Chondrocyte (in vitro differentiated cells): ENCODE measurements around the gene CCDC3. TPM values are rescaled to one million over a fixed set of nuclear protein-coding genes. Genes with fewer than 3 reads are reported as not detected.
A peak's percentile ranks its signal among the peaks of the same experiment; 100 is the strongest.

Experiments used
- DNase-seq: peaks from one replicate; pipeline ENCODE4 v3.0.0; 2021; ENCODE audit warnings: mixed read lengths, low spot score
- H3K27ac Mint-ChIP-seq: one replicate; pipeline ENCODE4 v1.8.0; 2021; ENCODE audit warnings: mild to moderate bottlenecking, moderate library complexity, mixed read lengths; ENCODE audit not compliant: unreplicated experiment
- H3K27me3 Mint-ChIP-seq: 2 replicates; pipeline ENCODE4 v1.8.0; 2021; ENCODE audit warnings: low read depth, mixed read lengths
- H3K36me3 Mint-ChIP-seq: 2 replicates; pipeline ENCODE4 v1.8.0; 2021; ENCODE audit warnings: low read depth, mixed read lengths
- H3K4me1 Mint-ChIP-seq: 2 replicates; pipeline ENCODE4 v1.8.0; 2021; ENCODE audit warnings: low read depth, mild to moderate bottlenecking, mixed read lengths
- H3K4me3 Mint-ChIP-seq: one replicate; pipeline ENCODE4 v1.8.0; 2021; ENCODE audit warnings: mild to moderate bottlenecking, moderate library complexity, mixed read lengths; ENCODE audit not compliant: unreplicated experiment
- H3K9me3 Mint-ChIP-seq: 2 replicates; pipeline ENCODE4 v1.8.0; 2021; ENCODE audit warnings: low read depth, mixed read lengths
- total RNA-seq: library from RNA; stranded (reverse); gene quantifications from 3 replicates; pipeline ENCODE4 v1.2.1, GENCODE V29; 2021
- TF ChIP-seq, protein P1 (sequence below): fragments of 200-600 bp; sonication (generic); IDR thresholded peaks from 2 replicates; pipeline ENCODE4 v1.5.0; 2021; ENCODE audit warnings: antibody characterized with exemption, mild to moderate bottlenecking, moderate library complexity

The CCDC3 gene
- total RNA-seq, 1 donor from 2014 or later: 145 TPM

DNA sequence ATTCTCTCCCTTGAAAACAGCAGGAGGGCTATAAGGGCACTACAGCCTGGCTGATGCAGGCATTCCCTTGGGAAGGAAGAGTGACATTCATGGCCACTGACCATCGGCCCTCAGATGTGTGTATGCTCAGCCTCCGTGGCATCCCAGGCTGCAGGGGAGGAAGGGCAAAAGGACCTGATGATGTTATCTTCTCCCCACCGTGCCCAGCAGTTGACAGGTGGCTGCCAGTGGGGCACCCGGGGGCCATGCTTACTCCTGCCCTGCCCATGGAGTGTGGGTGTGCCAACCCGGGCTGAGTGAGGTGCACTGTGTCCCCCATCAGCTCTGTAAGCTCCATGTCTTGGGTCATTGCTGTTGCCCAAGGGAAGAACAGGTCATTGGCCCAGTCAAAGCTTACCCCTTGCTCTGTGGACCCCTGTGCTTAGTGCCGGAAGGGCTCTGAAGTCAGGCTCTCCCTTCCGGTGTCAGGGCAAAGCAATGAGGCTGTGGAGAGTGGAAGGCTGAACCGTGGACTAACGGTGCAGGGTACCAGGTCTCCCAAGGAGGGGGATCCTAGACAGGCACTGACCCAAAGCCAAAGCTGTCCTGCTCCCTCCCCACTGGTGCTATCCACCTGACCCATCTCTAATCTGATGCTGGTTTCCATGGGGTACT lies 92.2 kb downstream of the CCDC3 start:
- no peaks in the 10 kb centered on the region for H3K36me3 Mint-ChIP-seq
- H3K4me3 Mint-ChIP-seq: no peak overlapping the region
- H3K9me3 Mint-ChIP-seq: peaks cover 11% of the 10 kb centered on the region
- H3K4me1 Mint-ChIP-seq: peaks cover 35% of the 10 kb centered on the region
- DNase-seq: no peak
- H3K27ac Mint-ChIP-seq: no peak overlapping the region
- no peaks in the 10 kb centered on the region for H3K27me3 Mint-ChIP-seq
- TF ChIP-seq, protein P1, sequence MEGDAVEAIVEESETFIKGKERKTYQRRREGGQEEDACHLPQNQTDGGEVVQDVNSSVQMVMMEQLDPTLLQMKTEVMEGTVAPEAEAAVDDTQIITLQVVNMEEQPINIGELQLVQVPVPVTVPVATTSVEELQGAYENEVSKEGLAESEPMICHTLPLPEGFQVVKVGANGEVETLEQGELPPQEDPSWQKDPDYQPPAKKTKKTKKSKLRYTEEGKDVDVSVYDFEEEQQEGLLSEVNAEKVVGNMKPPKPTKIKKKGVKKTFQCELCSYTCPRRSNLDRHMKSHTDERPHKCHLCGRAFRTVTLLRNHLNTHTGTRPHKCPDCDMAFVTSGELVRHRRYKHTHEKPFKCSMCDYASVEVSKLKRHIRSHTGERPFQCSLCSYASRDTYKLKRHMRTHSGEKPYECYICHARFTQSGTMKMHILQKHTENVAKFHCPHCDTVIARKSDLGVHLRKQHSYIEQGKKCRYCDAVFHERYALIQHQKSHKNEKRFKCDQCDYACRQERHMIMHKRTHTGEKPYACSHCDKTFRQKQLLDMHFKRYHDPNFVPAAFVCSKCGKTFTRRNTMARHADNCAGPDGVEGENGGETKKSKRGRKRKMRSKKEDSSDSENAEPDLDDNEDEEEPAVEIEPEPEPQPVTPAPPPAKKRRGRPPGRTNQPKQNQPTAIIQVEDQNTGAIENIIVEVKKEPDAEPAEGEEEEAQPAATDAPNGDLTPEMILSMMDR: no peak

DNA sequence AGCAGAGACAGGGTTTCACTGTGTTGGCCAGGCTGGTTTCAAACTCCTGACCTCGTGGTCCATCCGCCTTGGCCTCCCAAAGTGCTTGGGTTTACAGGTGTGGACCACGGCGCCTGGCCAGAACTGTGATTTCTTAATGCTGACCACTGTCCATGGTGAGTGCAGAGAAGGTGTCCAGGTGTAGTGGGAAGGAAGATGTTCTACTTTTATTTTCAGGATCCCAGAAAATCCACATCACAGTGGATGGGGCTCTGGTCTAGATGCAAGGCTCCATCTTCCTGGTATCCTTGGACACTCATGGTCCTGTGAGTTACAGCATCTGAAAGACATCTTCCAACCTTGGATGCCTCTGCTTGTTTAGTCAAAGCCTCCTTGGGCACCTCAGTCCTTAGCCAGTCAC lies 92.7 kb downstream of the CCDC3 start:
- TF ChIP-seq, protein P1: no peak
- no peaks in the 10 kb centered on the region for H3K27me3 Mint-ChIP-seq
- peaks cover 11% of the 10 kb centered on the region for H3K9me3 Mint-ChIP-seq
- H3K27ac Mint-ChIP-seq: no peak overlapping the region
- H3K4me1 Mint-ChIP-seq: peaks cover 32% of the 10 kb centered on the region
- H3K36me3 Mint-ChIP-seq: no peaks in the 10 kb centered on the region
- no peak overlapping the region for H3K4me3 Mint-ChIP-seq
- DNase-seq: no peak

DNA sequence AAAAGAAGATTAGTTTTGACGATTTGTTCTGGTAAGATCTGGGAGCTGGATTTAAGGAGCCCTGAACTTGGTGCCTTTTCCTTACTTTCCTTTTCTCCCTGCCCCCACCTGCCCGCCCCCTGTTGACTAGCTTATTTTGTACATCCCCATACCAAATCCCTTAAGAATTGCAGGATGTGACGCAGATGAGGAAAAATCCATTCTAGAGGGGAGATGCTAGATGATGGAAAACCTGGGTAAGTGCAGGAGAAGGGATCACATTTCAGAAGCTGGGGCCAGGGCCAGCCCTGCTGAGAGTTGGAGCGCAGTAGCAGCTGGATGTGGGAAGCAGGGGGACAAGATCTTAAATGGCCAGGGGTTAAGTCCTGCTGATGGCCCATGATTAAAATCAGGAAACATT lies 93.9 kb downstream of the CCDC3 start:
- no peaks in the 10 kb centered on the region for H3K27me3 Mint-ChIP-seq
- peaks cover 11% of the 10 kb centered on the region for H3K9me3 Mint-ChIP-seq
- H3K36me3 Mint-ChIP-seq: no peaks in the 10 kb centered on the region
- no peak overlapping the region for H3K4me3 Mint-ChIP-seq
- TF ChIP-seq, protein P1: no peak
- DNase-seq: no peak
- peaks cover 42% of the 10 kb centered on the region for H3K4me1 Mint-ChIP-seq
- peak overlapping the region; percentile 50 for H3K27ac Mint-ChIP-seq

DNA sequence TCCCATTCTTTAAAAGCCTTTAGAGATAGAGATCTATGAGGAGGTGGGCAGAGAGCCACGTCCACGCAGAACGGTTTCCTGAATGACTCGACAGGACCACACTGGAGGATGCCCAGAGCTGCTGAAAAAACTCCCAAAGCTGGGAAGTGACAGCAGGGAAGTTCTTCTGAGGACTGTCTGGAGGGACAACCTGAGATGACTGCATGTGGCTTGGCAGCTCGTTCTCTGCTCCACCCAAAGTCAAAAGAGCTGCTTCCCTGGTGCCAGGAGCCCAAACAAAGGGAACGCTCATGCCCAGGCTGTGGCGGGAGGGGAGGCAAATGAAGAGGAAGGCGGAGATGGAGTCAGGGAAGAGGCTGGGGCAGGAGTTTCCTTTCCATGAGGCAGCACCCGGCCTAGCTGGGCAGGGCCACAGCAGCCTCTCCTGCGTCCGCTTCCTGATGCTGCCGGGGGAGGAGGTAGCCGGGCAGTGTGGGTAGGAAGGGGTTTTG lies 95.4 kb downstream of the CCDC3 start:
- Mint-ChIP-seq H3K36me3 (no peaks in the 10 kb centered on the region), H3K4me3 (no peak overlapping the region), H3K4me1 (peaks cover 52% of the 10 kb centered on the region), H3K27ac (no peak overlapping the region), H3K27me3 (no peaks in the 10 kb centered on the region), H3K9me3 (peaks cover 6% of the 10 kb centered on the region)
- TF ChIP-seq, protein P1: no peak
- no peak for DNase-seq

DNA sequence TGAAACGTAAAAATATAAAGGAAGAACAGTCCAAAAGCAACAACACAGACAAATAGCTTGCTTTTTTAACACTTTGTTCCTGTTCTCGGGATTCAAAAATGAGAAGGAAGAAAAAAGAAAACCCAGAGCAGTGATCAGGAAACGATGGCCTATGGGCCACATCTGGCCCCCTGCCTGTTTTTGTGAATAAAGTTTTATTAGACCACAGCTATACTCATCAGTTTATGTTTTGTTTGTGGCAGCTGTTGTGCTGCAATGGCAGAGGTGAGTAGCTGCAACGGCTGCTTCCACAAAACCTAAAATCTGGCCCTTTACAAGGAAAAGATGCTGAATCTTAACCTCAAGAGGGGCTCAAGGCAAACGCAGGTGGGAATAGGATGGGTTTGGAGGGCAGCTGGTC lies 96.4 kb downstream of the CCDC3 start:
- Mint-ChIP-seq H3K9me3 (peaks cover 6% of the 10 kb centered on the region), H3K36me3 (no peaks in the 10 kb centered on the region), H3K4me3 (no peak overlapping the region), H3K27me3 (no peaks in the 10 kb centered on the region), H3K27ac (no peak overlapping the region), H3K4me1 (peaks cover 52% of the 10 kb centered on the region)
- TF ChIP-seq, protein P1: no peak
- no peak for DNase-seq
